ENCODE measurements around the gene SEC22A.
A peak's percentile ranks its signal among the peaks of the same experiment; 100 is the strongest.

Gene SEC22A

GRCh38 chr3:123201557-123202427, at the start of gene SEC22A:
Gene SEC22A (plus strand): TSS chr3:123201943. CDS start chr3:123209218, 7,275 bp downstream.
- peak; percentile 97 for DNase-seq

- DNase-seq: no peak
Observed at GRCh38 chr3:123152687-123153086, 49.1 kb upstream of the SEC22A start.

GRCh38 chr3:123153125-123154019, 48.4 kb upstream of the SEC22A start:
- no peak for DNase-seq

- DNase-seq: no peak
Observed at GRCh38 chr3:123154020-123154985, 47.4 kb upstream of the SEC22A start.

- DNase-seq: no peak
Observed at GRCh38 chr3:123155471-123156011, 46.2 kb upstream of the SEC22A start.

- DNase-seq: no peak
Observed at GRCh38 chr3:123156276-123156995, 45.3 kb upstream of the SEC22A start.

- no peak for DNase-seq
Observed at GRCh38 chr3:123157209-123157597, 44.5 kb upstream of the SEC22A start.

- DNase-seq: no peak
Observed at GRCh38 chr3:123157598-123158287, 44.0 kb upstream of the SEC22A start.

- no peak for DNase-seq
Observed at GRCh38 chr3:123158330-123158729, 43.4 kb upstream of the SEC22A start.

- DNase-seq: no peak
Observed at GRCh38 chr3:123158899-123159390, 42.8 kb upstream of the SEC22A start.

GRCh38 chr3:123159926-123160635, 41.7 kb upstream of the SEC22A start:
- no peak for DNase-seq

- DNase-seq: no peak
Observed at GRCh38 chr3:123161167-123161566, 40.6 kb upstream of the SEC22A start.

GRCh38 chr3:123163141-123163540, 38.6 kb upstream of the SEC22A start:
- no peak for DNase-seq

- DNase-seq: no peak
Observed at GRCh38 chr3:123165163-123165562, 36.6 kb upstream of the SEC22A start.

- no peak for DNase-seq
Observed at GRCh38 chr3:123167686-123168085, 34.1 kb upstream of the SEC22A start.

GRCh38 chr3:123168122-123168521, 33.6 kb upstream of the SEC22A start:
- DNase-seq: no peak

- no peak for DNase-seq
Observed at GRCh38 chr3:123168605-123169004, 33.1 kb upstream of the SEC22A start.

GRCh38 chr3:123169492-123169929, 32.2 kb upstream of the SEC22A start:
- DNase-seq: no peak

- DNase-seq: no peak
Observed at GRCh38 chr3:123169930-123170329, 31.8 kb upstream of the SEC22A start.

- no peak for DNase-seq
Observed at GRCh38 chr3:123180791-123181190, 21.0 kb upstream of the SEC22A start.
